ENCODE results near the gene PNKP. TPM values are rescaled to one million over a fixed set of nuclear protein-coding genes. Genes with fewer than 3 reads are reported as not detected.

The PNKP gene
- total and polyA plus RNA-seq, 9 of the 15 experiments (the other 6 are each of a cell fraction or from before 2014, with no cell fraction given) = 2.8 to 85.4 (median 25.3) TPM

DNA sequence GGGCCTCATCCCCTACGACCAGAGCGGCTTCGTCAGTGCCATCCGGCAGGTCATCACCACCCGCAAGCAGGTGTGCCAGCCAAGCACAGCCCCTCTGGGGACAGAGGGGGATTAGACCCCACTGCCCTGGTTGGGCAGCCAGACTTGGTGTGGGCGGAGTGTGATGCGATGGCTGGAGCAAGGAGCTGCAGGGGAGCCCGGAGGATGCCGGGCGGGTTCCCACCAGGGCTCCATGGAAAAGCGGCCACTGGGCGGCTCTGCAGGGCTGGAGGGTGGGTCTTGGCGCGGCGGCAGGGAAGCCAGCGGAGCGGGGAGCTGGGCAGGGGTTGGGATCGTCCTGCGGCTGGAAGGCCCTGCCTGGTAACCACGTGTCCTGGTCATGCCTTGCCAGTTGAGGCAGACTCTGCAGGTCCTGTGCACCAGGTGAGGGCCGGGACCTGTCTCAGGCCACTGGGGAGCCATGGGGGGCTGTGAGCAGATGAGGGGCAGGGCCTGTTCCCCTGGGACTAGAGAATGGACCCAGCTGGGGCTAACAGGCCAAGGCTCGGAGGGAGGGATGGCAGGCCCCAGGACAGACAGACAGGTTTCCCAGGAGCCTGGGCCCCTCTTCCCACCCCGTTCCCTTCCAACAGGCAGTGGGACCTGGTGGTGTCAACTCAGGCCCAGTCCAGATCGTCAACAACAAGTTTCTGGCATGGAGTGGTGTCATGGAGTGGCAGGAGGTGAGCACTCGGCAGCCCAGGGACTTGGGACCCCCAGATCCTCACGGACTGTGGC lies 10.1 kb downstream of the PNKP start (continued):
- no peak for TF ChIP-seq ZNF609 (CRISPR knock-in tag; IDR thresholded peaks at IDR 0.05; ENCODE audit: borderline replicate concordance)
- no peak for TF ChIP-seq PRPF4 (IDR thresholded peaks at IDR 0.05; ENCODE audit: insufficient read depth, low read depth, low read length, poor library complexity, severe bottlenecking)
- TF ChIP-seq, protein P1, sequence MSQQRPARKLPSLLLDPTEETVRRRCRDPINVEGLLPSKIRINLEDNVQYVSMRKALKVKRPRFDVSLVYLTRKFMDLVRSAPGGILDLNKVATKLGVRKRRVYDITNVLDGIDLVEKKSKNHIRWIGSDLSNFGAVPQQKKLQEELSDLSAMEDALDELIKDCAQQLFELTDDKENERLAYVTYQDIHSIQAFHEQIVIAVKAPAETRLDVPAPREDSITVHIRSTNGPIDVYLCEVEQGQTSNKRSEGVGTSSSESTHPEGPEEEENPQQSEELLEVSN (IDR thresholded peaks at IDR 0.05; ENCODE audit: borderline replicate concordance in 1 of 2, extremely low read depth in 1 of 2, insufficient read depth in 1 of 2, insufficient read length in 1 of 2, low read depth in 1 of 2, low read length in 1 of 2, poor library complexity in 1 of 2, severe bottlenecking in 1 of 2) = no peak
- TF ChIP-seq JUN (IDR thresholded peaks at IDR 0.05; ENCODE audit: borderline replicate concordance, low read depth, low read length) = no peak
- no peak for TF ChIP-seq JUN (CRISPR knock-in tag; IDR thresholded peaks at IDR 0.05; ENCODE audit: borderline replicate concordance)
- no peak for TF ChIP-seq SP1 (CRISPR knock-in tag; IDR thresholded peaks at IDR 0.05)
- TF ChIP-seq HLTF (IDR thresholded peaks at IDR 0.05) = peak; percentile 83
- TF ChIP-seq CLOCK (CRISPR knock-in tag; IDR thresholded peaks at IDR 0.05; ENCODE audit: borderline replicate concordance) = no peak
- no peak for TF ChIP-seq CREBBP (IDR thresholded peaks at IDR 0.05; ENCODE audit: low read depth, low read length)
- no peak for TF ChIP-seq XRCC3 (IDR thresholded peaks at IDR 0.05)
- TF ChIP-seq TEAD1 (CRISPR knock-in tag; IDR thresholded peaks at IDR 0.05) = no peak
- TF ChIP-seq ZNF354B (CRISPR knock-in tag; IDR thresholded peaks at IDR 0.05) = no peak
- TF ChIP-seq FOS (IDR thresholded peaks at IDR 0.05; ENCODE audit: extremely low read depth, insufficient read length) = no peak
- no peak for TF ChIP-seq ZNF639 (CRISPR knock-in tag; conservative IDR thresholded peaks at IDR 0.05 in 1 of 2, IDR thresholded peaks at IDR 0.05 in 1 of 2)
- no peak for TF ChIP-seq SIRT6 (IDR thresholded peaks at IDR 0.05; ENCODE audit: low read depth, low read length)
- no peak for TF ChIP-seq ZNF146 (CRISPR knock-in tag; IDR thresholded peaks at IDR 0.05; ENCODE audit: unreplicated experiment)
